Sigmoid colon (tissue), 7 donors: ENCODE measurements around the gene RHBDL2. TPM values are rescaled to one million over a fixed set of nuclear protein-coding genes. Genes with fewer than 3 reads are reported as not detected.
"Not testable (repeated sequence)": the region's sequence is repeated elsewhere in the genome, so short reads cannot be mapped to it uniquely, and the experiment has no call there.

Experiments
- DNase-seq: peaks from one replicate; pipeline ENCODE4 v3.0.0-alpha.2; 2019
- H3K27ac ChIP-seq, 4 donors: fragments of 200-600 bp; sonication (generic); one replicate each; pipeline ENCODE4 v1.5.1; 2016 to 2019; ENCODE audit warnings: mild to moderate bottlenecking in 1 of 4
- H3K27me3 ChIP-seq, 3 donors: fragments of 200-600 bp; sonication (generic); one replicate each; pipeline ENCODE4 v1.5.1; 2019; ENCODE audit warnings: mild to moderate bottlenecking in 1 of 3
- H3K36me3 ChIP-seq, 4 donors: fragments of 200-600 bp; sonication (generic); one replicate each; pipeline ENCODE4 v1.5.1; 2016 to 2019
- H3K4me1 ChIP-seq, 4 donors: fragments of 200-600 bp; sonication (generic); one replicate each; pipeline ENCODE4 v1.5.1; 2017 to 2019
- H3K4me3 ChIP-seq, 4 donors: fragments of 200-600 bp; sonication (generic); one replicate each; pipeline ENCODE4 v1.5.1; 2017 to 2019; ENCODE audit warnings: mild to moderate bottlenecking in 2 of 4, moderate library complexity in 1 of 4
- H3K9me3 ChIP-seq, 4 donors: fragments of 200-600 bp in 3 of 4; sonication (generic) in 3 of 4; one replicate each; pipeline versions ENCODE4 v1.5.1 to v1.6.1; 2013 to 2019
- EP300 ChIP-seq, 4 donors: sonication (generic); formaldehyde crosslinking; IDR thresholded peaks; one replicate each; pipeline ENCODE4 v1.6.1; 2017; ENCODE audit warnings: antibody characterized with exemption in 4 of 4
- POLR2A ChIP-seq, 2 donors: fragments of 450-650 bp; IDR thresholded peaks; one replicate each; pipeline ENCODE4 v1.6.1; 2016; ENCODE audit warnings: antibody characterized with exemption in 2 of 2, mild to moderate bottlenecking in 2 of 2, moderate library complexity in 2 of 2
- POLR2AphosphoS5 ChIP-seq, 4 donors: sonication (generic); formaldehyde crosslinking; IDR thresholded peaks; one replicate each; pipeline ENCODE4 v1.6.1; 2017; ENCODE audit warnings: antibody characterized with exemption in 4 of 4
- WGBS, 2 donors: extraction: QIAGEN DNeasy Blood & Tissue Kit; methylation state at CpG; one replicate each; pipeline ENCODE4 v1.1.7; 2013; 5-methylcytosine and 5-hydroxymethylcytosine counted together
- intact Hi-C: fragments of 100-400 bp; cut with DNase I; formaldehyde crosslinking; loops from one replicate; pipeline ENCODE4 v1.15.1; 2023
- polyA plus RNA-seq, 3 donors: library from polyadenylated mRNA; stranded (reverse); fragments of 200-250 nt; gene quantifications; one replicate each; pipeline ENCODE4 v1.2.3, GENCODE V29; 2013
- total RNA-seq, 4 donors: library from RNA; depleted of rRNA; stranded (reverse); fragments of >200 nt; gene quantifications; one replicate each; pipeline ENCODE4 v1.1.0, GENCODE V29; 2016
- TF ChIP-seq, protein P1 (sequence below), 4 experiments: fragments of 450-650 bp in 3 of 4; fragments of 200-600 bp in 1 of 4; IDR thresholded peaks; one replicate each; pipeline ENCODE4 v1.5.1; 2016 to 2019; ENCODE audit warnings: antibody characterized with exemption in 4 of 4, mild to moderate bottlenecking in 3 of 4, moderate library complexity in 2 of 4
- donor health status: healthy with polysubstance abuse.
- donor health status: Bipolar disorder and iron deficiency.
- donor health status: healthy.

RHBDL2 gene
- total and polyA plus RNA-seq, 7 donors: 0.55 to 24.9 (median 7.1) TPM; not detected in 3

DNA sequence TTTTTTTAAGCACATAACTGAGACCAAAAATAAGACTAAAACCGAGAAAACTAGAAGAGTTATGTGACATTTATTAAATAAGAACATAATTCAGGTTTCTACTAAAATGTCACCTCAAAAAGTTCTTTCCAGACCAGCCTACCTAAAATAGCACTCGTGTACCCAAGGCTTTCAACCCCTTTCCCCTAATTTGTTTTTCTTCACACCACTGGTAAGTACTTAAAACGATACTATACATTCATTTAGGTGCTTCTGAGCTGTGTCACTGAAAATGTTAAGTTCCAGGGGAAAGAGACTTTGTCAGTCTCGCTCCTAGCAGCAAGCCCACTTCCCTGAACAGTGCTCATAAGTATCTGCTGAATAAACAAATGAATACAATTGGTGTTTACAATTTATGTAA lies 88.8 kb downstream of the RHBDL2 start:
- no peaks in the 10 kb centered on the region for H3K27me3 ChIP-seq
- TF ChIP-seq POLR2A (IDR thresholded peaks at IDR 0.05) (no peak), POLR2AphosphoS5 (IDR thresholded peaks at IDR 0.05) (no peak), EP300 (IDR thresholded peaks at IDR 0.05) (no peak)
- TF ChIP-seq, protein P1, sequence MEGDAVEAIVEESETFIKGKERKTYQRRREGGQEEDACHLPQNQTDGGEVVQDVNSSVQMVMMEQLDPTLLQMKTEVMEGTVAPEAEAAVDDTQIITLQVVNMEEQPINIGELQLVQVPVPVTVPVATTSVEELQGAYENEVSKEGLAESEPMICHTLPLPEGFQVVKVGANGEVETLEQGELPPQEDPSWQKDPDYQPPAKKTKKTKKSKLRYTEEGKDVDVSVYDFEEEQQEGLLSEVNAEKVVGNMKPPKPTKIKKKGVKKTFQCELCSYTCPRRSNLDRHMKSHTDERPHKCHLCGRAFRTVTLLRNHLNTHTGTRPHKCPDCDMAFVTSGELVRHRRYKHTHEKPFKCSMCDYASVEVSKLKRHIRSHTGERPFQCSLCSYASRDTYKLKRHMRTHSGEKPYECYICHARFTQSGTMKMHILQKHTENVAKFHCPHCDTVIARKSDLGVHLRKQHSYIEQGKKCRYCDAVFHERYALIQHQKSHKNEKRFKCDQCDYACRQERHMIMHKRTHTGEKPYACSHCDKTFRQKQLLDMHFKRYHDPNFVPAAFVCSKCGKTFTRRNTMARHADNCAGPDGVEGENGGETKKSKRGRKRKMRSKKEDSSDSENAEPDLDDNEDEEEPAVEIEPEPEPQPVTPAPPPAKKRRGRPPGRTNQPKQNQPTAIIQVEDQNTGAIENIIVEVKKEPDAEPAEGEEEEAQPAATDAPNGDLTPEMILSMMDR (IDR thresholded peaks at IDR 0.05): no peak
- H3K9me3 ChIP-seq: no peaks in the 10 kb centered on the region
- intact Hi-C loops: loop anchor here (10.0 kb wide), 1 partner anchor 242 kb away; no protein-coding TSS in a partner anchor
- H3K4me3 ChIP-seq: no peak overlapping the region
- H3K4me1 ChIP-seq: peaks cover 0 to 24% (median 11%) of the 10 kb centered on the region in 4 donors
- H3K27ac ChIP-seq: no peak overlapping the region
- H3K36me3 ChIP-seq: peaks cover 0 to 86% (median 25%) of the 10 kb centered on the region in 4 donors
- WGBS, 2 donors: 76 to 83% methylated on average over 4 of the region's 4 CpGs
- DNase-seq: no peak

DNA sequence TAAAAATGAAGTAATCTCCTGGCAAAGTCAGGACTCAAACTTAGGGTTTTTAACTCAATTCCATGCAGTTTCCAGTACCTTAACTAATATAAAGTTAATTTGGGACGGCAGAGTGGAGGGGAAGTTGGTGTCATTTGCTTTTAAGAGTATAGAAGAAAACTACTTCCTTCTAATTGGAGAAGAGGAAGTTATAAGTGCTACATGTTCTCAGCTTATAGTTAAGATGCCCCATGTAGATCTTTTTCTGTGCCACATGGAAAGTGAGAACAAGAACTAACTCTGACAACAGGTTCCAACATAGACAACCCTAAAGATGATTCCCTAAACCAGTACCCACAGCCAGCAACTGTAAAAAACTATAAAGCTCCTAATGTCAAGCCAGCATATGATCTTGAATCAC lies 93.6 kb downstream of the RHBDL2 start:
- no peak overlapping the region for H3K27ac ChIP-seq
- intact Hi-C loops: no loop called here
- H3K4me3 ChIP-seq: no peak overlapping the region
- H3K4me1 ChIP-seq: no peaks in the 10 kb centered on the region
- H3K36me3 ChIP-seq: peaks cover 7 to 95% (median 29%) of the 10 kb centered on the region in 4 donors
- no peak for TF ChIP-seq POLR2A (IDR thresholded peaks at IDR 0.05)
- no peak for TF ChIP-seq POLR2AphosphoS5 (IDR thresholded peaks at IDR 0.05)
- no peak for TF ChIP-seq EP300 (IDR thresholded peaks at IDR 0.05)
- TF ChIP-seq, protein P1 (IDR thresholded peaks at IDR 0.05): no peak
- no peaks in the 10 kb centered on the region for H3K27me3 ChIP-seq
- H3K9me3 ChIP-seq: no peaks in the 10 kb centered on the region
- no peak for DNase-seq
- WGBS, 2 donors: 54 to 78% methylated on average over 1 of the region's 1 CpG

DNA sequence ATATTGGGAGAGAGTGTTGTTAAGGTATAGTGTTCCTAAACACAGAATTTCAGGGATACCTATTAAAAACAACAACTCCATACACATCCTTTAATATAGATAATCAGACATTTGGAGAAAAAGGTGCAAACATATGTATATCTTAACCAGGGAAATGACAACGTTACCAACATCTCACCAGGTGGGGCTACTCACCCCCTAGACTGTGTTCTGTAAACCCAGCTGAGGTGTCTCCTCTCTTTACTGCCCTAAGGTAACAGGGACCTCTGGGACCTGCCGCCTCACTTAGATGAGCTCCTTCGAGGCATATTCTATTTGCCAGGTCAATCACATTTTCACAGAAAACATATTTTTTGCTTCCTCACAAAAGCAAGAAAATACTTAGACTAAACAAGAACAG lies 95.4 kb downstream of the RHBDL2 start:
- TF ChIP-seq POLR2A (IDR thresholded peaks at IDR 0.05): no peak
- TF ChIP-seq EP300 (IDR thresholded peaks at IDR 0.05): no peak
- TF ChIP-seq, protein P1 (IDR thresholded peaks at IDR 0.05): no peak
- no peak for TF ChIP-seq POLR2AphosphoS5 (IDR thresholded peaks at IDR 0.05)

DNA sequence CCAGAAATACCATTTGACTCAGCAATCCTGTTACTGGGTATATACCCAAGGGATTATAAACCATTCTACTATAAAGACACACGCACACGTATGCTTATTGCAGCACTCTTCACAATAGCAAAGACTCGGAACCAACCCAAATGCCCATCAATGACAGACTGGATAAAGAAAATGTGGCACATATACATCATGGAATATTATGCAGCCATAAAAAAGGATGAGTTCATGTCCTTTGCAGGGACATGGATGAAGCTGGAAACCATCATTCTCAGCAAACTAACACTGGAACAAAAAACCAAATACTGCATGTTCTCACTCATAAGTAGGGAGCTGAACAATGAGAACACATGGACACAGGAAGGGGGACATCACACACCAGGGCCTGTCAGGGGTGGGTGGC lies 96.5 kb downstream of the RHBDL2 start:
- 98 to 99% methylated on average over 3 of the region's 3 CpGs for WGBS, 2 donors
- peaks cover 7 to 87% (median 29%) of the 10 kb centered on the region in 4 donors for H3K36me3 ChIP-seq
- H3K4me1 ChIP-seq, H3K4me3 ChIP-seq, intact Hi-C loops, H3K9me3 ChIP-seq, H3K27ac ChIP-seq, H3K27me3 ChIP-seq, DNase-seq: not testable (repeated sequence)

More for the DNA sequence above, 95.4 kb downstream of the RHBDL2 start:
- Histone ChIP-seq H3K27ac (no peak overlapping the region), H3K9me3 (no peaks in the 10 kb centered on the region), H3K4me1 (no peaks in the 10 kb centered on the region), H3K27me3 (no peaks in the 10 kb centered on the region), H3K36me3 (peaks cover 7 to 93% (median 31%) of the 10 kb centered on the region in 4 donors), H3K4me3 (no peak overlapping the region)
- DNase-seq: no peak
- WGBS, 2 donors: 92 to 93% methylated on average over 3 of the region's 3 CpGs
- intact Hi-C loops: no loop called here

DNA sequence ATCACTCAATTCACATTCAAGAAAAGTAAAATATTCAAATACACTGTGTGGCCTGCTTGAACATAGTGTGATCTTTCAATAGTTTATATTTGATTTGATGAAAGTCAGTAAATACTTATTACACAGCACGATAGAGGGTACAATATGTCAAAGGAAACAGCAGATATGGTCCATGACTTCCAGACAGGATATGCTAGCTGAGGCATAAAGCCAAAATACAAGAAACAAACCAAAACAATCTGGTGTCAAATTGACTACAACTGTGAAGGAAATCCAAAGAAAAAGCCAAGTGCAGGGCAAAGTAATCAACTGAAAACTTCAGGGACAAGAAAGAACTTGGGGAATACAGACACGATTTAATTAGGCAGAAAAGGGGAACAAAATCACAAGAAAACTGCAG lies 101.3 kb downstream of the RHBDL2 start:
- 74 to 75% methylated on average over 2 of the region's 2 CpGs for WGBS, 2 donors
- Histone ChIP-seq H3K27ac (no peak overlapping the region), H3K36me3 (peaks cover 10 to 65% (median 19%) of the 10 kb centered on the region in 4 donors), H3K27me3 (no peaks in the 10 kb centered on the region), H3K9me3 (no peaks in the 10 kb centered on the region), H3K4me3 (no peak overlapping the region), H3K4me1 (no peaks in the 10 kb centered on the region)
- no peak for DNase-seq
- intact Hi-C loops: no loop called here
- no peak for TF ChIP-seq POLR2A (IDR thresholded peaks at IDR 0.05)
- TF ChIP-seq POLR2AphosphoS5 (IDR thresholded peaks at IDR 0.05): no peak
- no peak for TF ChIP-seq EP300 (IDR thresholded peaks at IDR 0.05)
- TF ChIP-seq, protein P1 (IDR thresholded peaks at IDR 0.05): no peak
